Measurements from ENCODE around the gene MED26.

The MED26 gene

GRCh38 chr19:16660763-16661479 is 32.9 kb upstream of the MED26 start, which contains the start of gene TMEM38A (continued):
- TF ChIP-seq ZBTB10 (tag by site-specific recombination; IDR thresholded peaks at IDR 0.05) (peak; percentile 62), ZSCAN30 (tag by site-specific recombination; IDR thresholded peaks at IDR 0.05) (0 out of 2 replicates have a peak, but pooled peaks have one; percentile 37), ZNF76 (tag by site-specific recombination; IDR thresholded peaks at IDR 0.05; ENCODE audit: borderline replicate concordance, low read depth) (no peak), KLF9 (tag by site-specific recombination; IDR thresholded peaks at IDR 0.05; ENCODE audit: low read depth) (peak; percentile 56), ZBTB8A (tag by site-specific recombination; IDR thresholded peaks at IDR 0.05) (peak; percentile 79), ZNF670 (tag by site-specific recombination; IDR thresholded peaks at IDR 0.05; ENCODE audit: low read depth) (no peak), ZNF629 (tag by site-specific recombination; IDR thresholded peaks at IDR 0.05) (no peak), KLF1 (tag by site-specific recombination; IDR thresholded peaks at IDR 0.05) (peak; percentile 80), ZNF18 (tag by site-specific recombination; IDR thresholded peaks at IDR 0.05) (no peak; the same call in 1 of the 2 replicates), SP7 (tag by site-specific recombination; IDR thresholded peaks at IDR 0.05) (no peak), ZIC2 (tag by site-specific recombination; IDR thresholded peaks at IDR 0.05) (peak; percentile 55), ZFHX2 (tag by site-specific recombination; conservative IDR thresholded peaks at IDR 0.05) (peak; percentile 81), GLIS2 (tag by site-specific recombination; IDR thresholded peaks at IDR 0.05) (peak; percentile 27; the same call in 1 of the 2 replicates), ZNF202 (tag by site-specific recombination; IDR thresholded peaks at IDR 0.05; ENCODE audit: borderline replicate concordance) (no peak), ZNF561 (tag by site-specific recombination; IDR thresholded peaks at IDR 0.05; ENCODE audit: borderline replicate concordance) (0 out of 2 replicates have a peak, but pooled peaks have one; percentile 15), ZNF677 (tag by site-specific recombination; IDR thresholded peaks at IDR 0.05) (peak; percentile 15; the same call in 1 of the 2 replicates), SP2 (tag by site-specific recombination; IDR thresholded peaks at IDR 0.05) (peak; percentile 81), ZNF335 (tag by site-specific recombination; conservative IDR thresholded peaks at IDR 0.05) (peak; percentile 99)

GRCh38 chr19:16659832-16660708 is 32.1 kb upstream of the MED26 start, which contains the start of gene SMIM7:
Gene SMIM7 (minus strand): TSS chr19:16660144. CDS start chr19:16660110, 34 bp downstream.
- Histone ChIP-seq H3K27ac (ENCODE audit: extremely low read depth, low read depth, low read length) (peak within 1 kb of the TSS; percentile 55; the same call in 1 of the 2 replicates), H3K9me3 (ENCODE audit: control insufficient read depth, insufficient read depth, low read depth, low read length) (no peaks in the 10 kb centered on the region), H3K36me3 (ENCODE audit: control insufficient read depth in 2 of 2, insufficient read depth in 1 of 2, low read length in 2 of 2) (peaks cover 4 to 36% of the 10 kb centered on the region in 2 experiments; a peak in 2 of 3 replicates), H3K4me3 (ENCODE audit: low read depth, low read length) (peak within 1 kb of the TSS; percentile 99), H3K4me1 (ENCODE audit: control insufficient read depth, insufficient read depth, low read length) (no peaks in the 10 kb centered on the region)
- CTCF ChIA-PET, result interaction anchor here (0.7 kb wide), 1 partner anchor 102 kb away, joined by 4 read pairs; no protein-coding TSS in a partner anchor
- POLR2A ChIA-PET, result interaction anchor here (0.6 to 2.6 kb wide), 12 partner anchors 11 to 1911 kb away, joined by 3 to 12 read pairs (median 4); partner anchors contain the start of genes MED26, SLC35E1 and UBA52
- TF ChIP-seq OVOL3 (tag by site-specific recombination; IDR thresholded peaks at IDR 0.05) (no peak), KLF8 (tag by site-specific recombination; IDR thresholded peaks at IDR 0.05) (peak; percentile 89), ZNF394 (tag by site-specific recombination; IDR thresholded peaks at IDR 0.05; ENCODE audit: borderline replicate concordance) (0 out of 2 replicates have a peak, but pooled peaks have one; percentile 11), ZNF792 (tag by site-specific recombination; IDR thresholded peaks at IDR 0.05) (no peak), ZBTB48 (tag by site-specific recombination; IDR thresholded peaks at IDR 0.05) (no peak), INSM2 (tag by site-specific recombination; IDR thresholded peaks at IDR 0.05) (peak; percentile 47; the same call in 1 of the 2 replicates), ZIC2 (tag by site-specific recombination; IDR thresholded peaks at IDR 0.05) (peak; percentile 79), ZNF658 (tag by site-specific recombination; IDR thresholded peaks at IDR 0.05) (no peak), ZNF114 (tag by site-specific recombination; IDR thresholded peaks at IDR 0.05) (no peak), ZBTB6 (tag by site-specific recombination; IDR thresholded peaks at IDR 0.05) (no peak), BCL11A (tag by site-specific recombination; IDR thresholded peaks at IDR 0.05; ENCODE audit: low read depth) (no peak)

Measured in HEK293 (cell line).